HepG2 (cell line): ENCODE data around the gene SCP2. TPM values are rescaled to one million over a fixed set of nuclear protein-coding genes. Genes with fewer than 3 reads are reported as not detected.

Experiments
- ATF4 ChIP-seq, 2 experiments: fragments of 450-650 bp in 1 of 2; sonication (generic) in 1 of 2; formaldehyde crosslinking; IDR thresholded peaks; 2 replicates each; pipeline versions ENCODE4 v1.5.0 to v1.8.0; 2020 to 2022; ENCODE audit warnings: mild to moderate bottlenecking in 1 of 2, missing genetic modification reagents in 1 of 2
- CAMTA2 ChIP-seq: sonication (generic); formaldehyde crosslinking; IDR thresholded peaks from 2 replicates; pipeline ENCODE4 v1.4.0; 2020; ENCODE audit warnings: mild to moderate bottlenecking, missing genetic modification reagents, borderline replicate concordance
- DR1 ChIP-seq: sonication (generic); formaldehyde crosslinking; IDR thresholded peaks from 2 replicates; pipeline ENCODE4 v1.8.0; 2021; ENCODE audit warnings: mild to moderate bottlenecking, missing genetic modification reagents, inconsistent platforms
- ELF3 ChIP-seq: IDR thresholded peaks from 2 replicates; pipeline ENCODE4 v1.6.1; 2016; ENCODE audit warnings: missing genetic modification reagents, missing compliant biosample characterization
- HOXA7 ChIP-seq: sonication (generic); formaldehyde crosslinking; IDR thresholded peaks from 2 replicates; pipeline ENCODE4 v1.8.1; 2022; ENCODE audit warnings: mild to moderate bottlenecking, missing genetic modification reagents, moderate library complexity
- IRF9 ChIP-seq: sonication (generic); formaldehyde crosslinking; IDR thresholded peaks from 2 replicates; pipeline ENCODE4 v1.8.0; 2022; ENCODE audit warnings: missing genetic modification reagents, mild to moderate bottlenecking, borderline replicate concordance
- KLF13 ChIP-seq: sonication (generic); formaldehyde crosslinking; IDR thresholded peaks from 2 replicates; pipeline ENCODE4 v1.4.0; 2020; ENCODE audit warnings: mild to moderate bottlenecking, missing genetic modification reagents
- MTA3 ChIP-seq: sonication (generic); formaldehyde crosslinking; IDR thresholded peaks from 2 replicates; pipeline ENCODE4 v1.4.0; 2020; ENCODE audit warnings: missing genetic modification reagents
- NFE2L2 ChIP-seq: fragments of 150-350 bp; IDR thresholded peaks from 2 replicates; pipeline ENCODE4 v1.6.1; 2014; ENCODE audit warnings: low read length
- PLRG1 ChIP-seq: fragments of 450-650 bp; conservative IDR thresholded peaks from 2 replicates; pipeline ENCODE4 v1.6.1; 2016
- RBM39 ChIP-seq: fragments of 200-400 bp; formaldehyde crosslinking; IDR thresholded peaks from one replicate; pipeline ENCODE4 v1.6.1; 2018; ENCODE audit warnings: antibody characterized with exemption, mild to moderate bottlenecking, low read depth, low read length; ENCODE audit not compliant: poor library complexity, severe bottlenecking
- SOX5 ChIP-seq: IDR thresholded peaks from 2 replicates; pipeline ENCODE4 v1.6.1; 2016; ENCODE audit warnings: borderline replicate concordance
- SUZ12 ChIP-seq: fragments of 150-350 bp; IDR thresholded peaks from 2 replicates; pipeline ENCODE4 v1.6.1; 2014; ENCODE audit warnings: low read depth, low read length
- TOE1 ChIP-seq: sonication (generic); formaldehyde crosslinking; IDR thresholded peaks from 2 replicates; pipeline ENCODE4 v1.4.0; 2020; ENCODE audit warnings: mild to moderate bottlenecking, missing genetic modification reagents
- TRIM22 ChIP-seq: fragments of 450-650 bp; IDR thresholded peaks from 2 replicates; pipeline ENCODE4 v1.6.1; 2017
- ZBTB49 ChIP-seq: sonication (generic); formaldehyde crosslinking; IDR thresholded peaks from 2 replicates; pipeline ENCODE4 v1.4.0; 2020; ENCODE audit warnings: missing genetic modification reagents, borderline replicate concordance
- ZBTB7A ChIP-seq: sonication (generic); formaldehyde crosslinking; IDR thresholded peaks from 2 replicates; pipeline ENCODE4 v1.8.0; 2022; ENCODE audit warnings: mild to moderate bottlenecking, missing genetic modification reagents
- ZNF264 ChIP-seq: sonication (generic); formaldehyde crosslinking; IDR thresholded peaks from 2 replicates; pipeline ENCODE4 v1.4.0; 2020; ENCODE audit warnings: missing genetic modification reagents
- ZNF333 ChIP-seq: sonication (generic); formaldehyde crosslinking; IDR thresholded peaks from 2 replicates; pipeline ENCODE4 v1.4.0; 2020; ENCODE audit warnings: mild to moderate bottlenecking, missing genetic modification reagents, borderline replicate concordance
- ZNF629 ChIP-seq: sonication (generic); formaldehyde crosslinking; conservative IDR thresholded peaks from 2 replicates; pipeline ENCODE4 v1.5.0; 2020; ENCODE audit warnings: missing genetic modification reagents
- ZNF709 ChIP-seq: sonication (generic); formaldehyde crosslinking; IDR thresholded peaks from 2 replicates; pipeline ENCODE4 v1.5.0; 2020; ENCODE audit warnings: mild to moderate bottlenecking, missing genetic modification reagents
- ZSCAN21 ChIP-seq: sonication (generic); formaldehyde crosslinking; IDR thresholded peaks from 2 replicates; pipeline ENCODE4 v1.8.0; 2022; ENCODE audit warnings: mild to moderate bottlenecking, missing genetic modification reagents, moderate library complexity, borderline replicate concordance
- polyA plus RNA-seq, 8 experiments: library from polyadenylated mRNA; depleted of rRNA in 3 of 8; stranded (reverse) in 7 of 8; unstranded in 1 of 8; fragments of >200 nt; fragmentation: Illumina TruSeq in 4 of 8; extraction: Trizol in 4 of 8; gene quantifications; 2 replicates each; pipeline versions ENCODE4 v1.2.1 to v1.2.3, GENCODE V29; 2011 to 2016; ENCODE audit warnings: low read depth in 4 of 8, missing spikeins in 1 of 8, mixed read lengths in 1 of 8; ENCODE audit not compliant: insufficient read depth in 1 of 8
- total RNA-seq, 5 experiments: library from RNA; depleted of rRNA; stranded (reverse); fragments of >200 nt; fragmentation: Illumina TruSeq; extraction: Trizol; gene quantifications; 2 replicates each; pipeline ENCODE4 v1.2.3, GENCODE V29; 2016; ENCODE audit warnings: low read depth in 1 of 5
- TF ChIP-seq, protein P1 (sequence below): sonication (generic); formaldehyde crosslinking; conservative IDR thresholded peaks from 2 replicates; pipeline ENCODE4 v1.4.0; 2020; ENCODE audit warnings: missing genetic modification reagents
- TF ChIP-seq, protein P2 (sequence below): sonication (generic); formaldehyde crosslinking; IDR thresholded peaks from 2 replicates; pipeline ENCODE4 v1.8.1; 2023; ENCODE audit warnings: mild to moderate bottlenecking, missing genetic modification reagents, borderline replicate concordance

The SCP2 gene
- total and polyA plus RNA-seq, 2 of the 13 experiments (the other 11 are each of a cell fraction or from before 2014, with no cell fraction given), result 59.0 to 133 TPM

DNA sequence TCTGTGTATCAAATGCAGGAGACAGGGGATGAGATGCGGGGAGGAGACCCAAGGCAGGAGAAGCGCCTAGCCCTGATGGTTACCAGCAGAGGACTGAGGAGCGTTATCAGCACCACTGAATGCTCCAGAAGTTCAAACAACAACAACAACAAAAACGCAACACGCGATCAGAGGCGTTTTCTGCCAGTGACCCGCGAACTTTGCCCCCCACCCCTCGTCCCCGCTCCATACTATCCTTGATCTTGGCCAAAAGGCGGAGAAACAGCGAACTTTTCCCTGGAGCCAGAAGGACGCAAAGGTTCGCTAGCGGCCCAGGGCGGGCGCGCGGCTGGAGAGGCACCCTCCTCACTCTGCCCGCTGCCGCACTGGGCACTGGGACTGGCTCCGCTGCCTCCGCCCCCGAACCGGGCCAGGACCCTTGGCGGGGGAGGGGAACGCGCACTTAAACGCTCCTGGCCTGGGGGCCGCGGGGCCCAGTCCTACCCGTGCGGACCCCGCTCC lies 6.2 kb upstream of the SCP2 start (continued):
- no peak for TF ChIP-seq ZBTB49 (CRISPR knock-in tag)
- TF ChIP-seq DR1 (CRISPR knock-in tag), result no peak
- TF ChIP-seq ZNF264, result no peak
- TF ChIP-seq MTA3, result no peak
- TF ChIP-seq ZSCAN21 (CRISPR knock-in tag), result no peak
- TF ChIP-seq ZBTB7A (CRISPR knock-in tag), result no peak
- TF ChIP-seq SUZ12, result no peak
- no peak for TF ChIP-seq HOXA7
- TF ChIP-seq NFE2L2, result no peak
- no peak for TF ChIP-seq PLRG1
- no peak for TF ChIP-seq CAMTA2 (CRISPR knock-in tag)
- TF ChIP-seq ELF3 (CRISPR knock-in tag), result no peak
- no peak for TF ChIP-seq ZNF709
- TF ChIP-seq ZNF629 (CRISPR knock-in tag), result peak; percentile 31; the same call in 1 of the 2 replicates
- no peak for TF ChIP-seq TRIM22
- TF ChIP-seq RBM39, result no peak
- TF ChIP-seq, protein P1, sequence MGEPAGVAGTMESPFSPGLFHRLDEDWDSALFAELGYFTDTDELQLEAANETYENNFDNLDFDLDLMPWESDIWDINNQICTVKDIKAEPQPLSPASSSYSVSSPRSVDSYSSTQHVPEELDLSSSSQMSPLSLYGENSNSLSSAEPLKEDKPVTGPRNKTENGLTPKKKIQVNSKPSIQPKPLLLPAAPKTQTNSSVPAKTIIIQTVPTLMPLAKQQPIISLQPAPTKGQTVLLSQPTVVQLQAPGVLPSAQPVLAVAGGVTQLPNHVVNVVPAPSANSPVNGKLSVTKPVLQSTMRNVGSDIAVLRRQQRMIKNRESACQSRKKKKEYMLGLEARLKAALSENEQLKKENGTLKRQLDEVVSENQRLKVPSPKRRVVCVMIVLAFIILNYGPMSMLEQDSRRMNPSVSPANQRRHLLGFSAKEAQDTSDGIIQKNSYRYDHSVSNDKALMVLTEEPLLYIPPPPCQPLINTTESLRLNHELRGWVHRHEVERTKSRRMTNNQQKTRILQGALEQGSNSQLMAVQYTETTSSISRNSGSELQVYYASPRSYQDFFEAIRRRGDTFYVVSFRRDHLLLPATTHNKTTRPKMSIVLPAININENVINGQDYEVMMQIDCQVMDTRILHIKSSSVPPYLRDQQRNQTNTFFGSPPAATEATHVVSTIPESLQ (CRISPR knock-in tag), result 0 out of 2 replicates have a peak, but pooled peaks have one; percentile 50
- 0 out of 2 replicates have a peak, but pooled peaks have one; percentile 0 for TF ChIP-seq ZNF333 (CRISPR knock-in tag)
- 0 out of 2 replicates have a peak, but pooled peaks have one; percentile 33 for TF ChIP-seq SOX5 (CRISPR knock-in tag)
- TF ChIP-seq ATF4 (CRISPR knock-in tag; IDR thresholded peaks at IDR 0.05), result 0 out of 4 replicates have a peak, but pooled peaks of 1 of the 2 experiments have one; percentile 23
- TF ChIP-seq, protein P2, sequence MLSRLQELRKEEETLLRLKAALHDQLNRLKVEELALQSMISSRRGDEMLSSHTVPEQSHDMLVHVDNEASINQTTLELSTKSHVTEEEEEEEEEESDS (CRISPR knock-in tag), result 0 out of 2 replicates have a peak, but pooled peaks have one; percentile 41
- no peak for TF ChIP-seq TOE1 (CRISPR knock-in tag)
- no peak for TF ChIP-seq IRF9 (CRISPR knock-in tag)
- TF ChIP-seq KLF13 (CRISPR knock-in tag), result no peak
